Muscle layer of colon (tissue), 2 donors: Measurements from ENCODE around the gene CLASP1.
A peak's percentile ranks its signal among the peaks of the same experiment; 100 is the strongest.
"Not testable (repeated sequence)": the region's sequence is repeated elsewhere in the genome, so short reads cannot be mapped to it uniquely, and the experiment has no call there.

ENCODE experiments used
- H3K27ac ChIP-seq: one replicate; pipeline ENCODE4 v1.7.0; 2013; ENCODE audit warnings: low read depth, mild to moderate bottlenecking, low read length, moderate library complexity
- H3K27me3 ChIP-seq, 2 donors: one replicate each; pipeline ENCODE4 v1.7.0; 2013; ENCODE audit warnings: low read length in 2 of 2, mild to moderate bottlenecking in 2 of 2; ENCODE audit not compliant: insufficient read depth in 2 of 2, control insufficient read depth in 1 of 2
- H3K36me3 ChIP-seq: one replicate; pipeline ENCODE4 v1.7.0; 2013; ENCODE audit warnings: mild to moderate bottlenecking, low read length; ENCODE audit not compliant: insufficient read depth
- H3K4me1 ChIP-seq: one replicate; pipeline ENCODE4 v1.7.0; 2013; ENCODE audit warnings: mild to moderate bottlenecking, low read length; ENCODE audit not compliant: insufficient read depth
- H3K4me3 ChIP-seq, 2 donors: one replicate each; pipeline ENCODE4 v1.7.0; 2013; ENCODE audit warnings: low read length in 2 of 2, low read depth in 1 of 2, mild to moderate bottlenecking in 1 of 2, moderate library complexity in 1 of 2
- H3K9ac ChIP-seq: one replicate; pipeline ENCODE4 v1.7.0; 2013; ENCODE audit warnings: low read length
- H3K9me3 ChIP-seq: one replicate; pipeline ENCODE4 v1.7.0; 2013; ENCODE audit warnings: mild to moderate bottlenecking, low read length
- donor health status: abdominal sarcoma.
- donor health status: Adenocarcinoma of cecum.

The CLASP1 gene

GRCh38 chr2:121649149-121649595, at the start of gene CLASP1:
Gene CLASP1, minus strand, starts transcription at chr2:121649462. Its CDS starts 43,567 bp downstream, at chr2:121605895.
- Histone ChIP-seq H3K9ac (peak within 1 kb of the TSS; percentile 94), H3K27me3 (no peaks in the 10 kb centered on the region), H3K36me3 (no peaks in the 10 kb centered on the region), H3K4me1 (peaks cover 28% of the 10 kb centered on the region), H3K9me3 (no peaks in the 10 kb centered on the region), H3K27ac (peak within 1 kb of the TSS; percentile 99), H3K4me3 (peak within 1 kb of the TSS; percentile 92 to 94)

GRCh38 chr2:121698318-121698930, 49.2 kb upstream of the CLASP1 start:
- Histone ChIP-seq H3K36me3 (no peaks in the 10 kb centered on the region), H3K9me3 (no peaks in the 10 kb centered on the region), H3K27ac (no peak overlapping the region), H3K4me3 (no peak overlapping the region), H3K4me1 (no peaks in the 10 kb centered on the region), H3K27me3 (no peaks in the 10 kb centered on the region), H3K9ac (no peak overlapping the region)

DNA sequence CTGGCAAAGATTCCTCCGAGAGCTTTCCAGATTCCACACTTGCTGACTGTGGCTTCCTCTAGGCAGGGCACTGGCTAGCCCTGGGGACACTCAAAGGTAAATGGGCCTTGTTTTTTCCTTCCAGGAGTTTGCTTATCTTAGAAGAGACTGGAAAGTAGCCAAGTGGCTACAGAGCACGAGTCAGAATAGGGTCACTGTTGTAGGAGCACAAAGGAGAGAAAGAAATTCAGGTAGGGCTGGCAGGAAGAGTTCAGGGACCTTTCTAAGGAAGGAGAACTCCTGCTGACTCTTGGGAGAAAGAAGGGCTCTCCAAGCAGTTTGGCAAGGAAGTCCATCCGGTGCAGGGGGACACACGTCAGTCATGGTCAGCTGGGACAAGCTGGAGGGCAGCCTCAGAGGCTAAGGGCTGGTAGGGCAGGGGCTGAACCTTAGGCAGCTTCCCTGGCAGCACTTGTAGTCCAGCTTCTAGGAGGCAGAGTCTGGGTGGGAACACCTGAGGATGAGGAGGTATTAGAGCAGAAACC, 47.9 kb upstream of the CLASP1 start:
- Histone ChIP-seq H3K4me1 (no peaks in the 10 kb centered on the region), H3K27ac (no peak overlapping the region), H3K27me3 (no peaks in the 10 kb centered on the region), H3K9ac (no peak overlapping the region), H3K36me3 (no peaks in the 10 kb centered on the region), H3K9me3 (no peaks in the 10 kb centered on the region), H3K4me3 (no peak overlapping the region)

DNA sequence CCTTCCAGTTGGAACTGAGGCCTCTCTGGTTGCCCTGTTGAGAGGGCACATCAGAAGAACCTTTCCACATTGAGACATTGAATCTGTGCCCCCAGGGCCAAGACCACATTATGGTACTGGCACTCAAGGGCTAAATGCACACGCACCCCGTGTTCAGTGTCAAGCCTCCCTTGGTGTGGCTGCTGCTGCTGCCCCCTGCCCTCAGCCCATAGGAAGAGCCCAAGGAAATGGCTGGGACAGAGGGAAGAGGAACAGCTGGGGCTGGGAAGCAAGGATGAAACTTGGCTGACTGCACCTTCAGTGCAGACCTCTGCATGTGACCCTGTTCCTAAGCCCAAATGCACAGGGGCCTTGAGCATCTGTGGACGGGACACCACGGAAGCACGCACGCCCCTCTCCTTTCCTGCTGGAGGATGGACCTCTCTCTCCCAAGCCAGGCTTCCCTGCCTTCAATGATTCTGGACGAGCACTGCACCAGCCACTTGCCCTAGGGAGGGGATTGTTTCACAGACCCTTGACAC, 47.2 kb upstream of the CLASP1 start:
- Histone ChIP-seq H3K9me3 (no peaks in the 10 kb centered on the region), H3K27me3 (no peaks in the 10 kb centered on the region), H3K4me3 (no peak overlapping the region), H3K27ac (no peak overlapping the region), H3K9ac (no peak overlapping the region), H3K36me3 (no peaks in the 10 kb centered on the region), H3K4me1 (no peaks in the 10 kb centered on the region)

GRCh38 chr2:121695171-121695451, 45.8 kb upstream of the CLASP1 start:
- Histone ChIP-seq H3K27me3 (no peaks in the 10 kb centered on the region), H3K9me3 (no peaks in the 10 kb centered on the region), H3K9ac (no peak overlapping the region), H3K4me3 (no peak overlapping the region), H3K36me3 (no peaks in the 10 kb centered on the region), H3K4me1 (no peaks in the 10 kb centered on the region), H3K27ac (no peak overlapping the region)

GRCh38 chr2:121694398-121695170, 45.3 kb upstream of the CLASP1 start:
- H3K4me3 ChIP-seq: no peak overlapping the region
- H3K36me3 ChIP-seq: no peaks in the 10 kb centered on the region
- no peak overlapping the region for H3K27ac ChIP-seq
- no peaks in the 10 kb centered on the region for H3K9me3 ChIP-seq
- H3K27me3 ChIP-seq: no peaks in the 10 kb centered on the region
- H3K9ac ChIP-seq: no peak overlapping the region
- H3K4me1 ChIP-seq: no peaks in the 10 kb centered on the region

DNA sequence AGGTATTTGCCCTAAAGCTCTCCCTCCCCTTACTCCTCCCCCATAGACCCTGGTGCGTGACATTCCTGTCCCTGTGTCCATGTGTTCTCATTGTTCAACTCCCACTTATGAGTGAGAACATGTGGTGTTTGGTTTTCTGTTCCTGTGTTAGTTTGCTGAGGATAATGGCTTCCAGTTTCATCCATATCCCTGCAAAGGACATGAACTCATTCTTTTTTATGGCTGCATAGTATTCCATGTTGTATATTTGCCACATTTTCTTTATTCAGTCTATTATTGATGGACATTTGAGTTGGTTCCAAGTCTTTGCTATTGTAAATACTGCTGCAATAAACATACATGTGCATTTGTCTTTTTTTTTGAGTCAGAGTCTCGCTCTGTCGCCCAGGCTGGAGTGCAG, 41.3 kb upstream of the CLASP1 start:
- H3K36me3 ChIP-seq, H3K9me3 ChIP-seq, H3K27me3 ChIP-seq: not testable (repeated sequence)

GRCh38 chr2:121690095-121690494, 40.8 kb upstream of the CLASP1 start:
- H3K27me3 ChIP-seq: no peaks in the 10 kb centered on the region
- no peaks in the 10 kb centered on the region for H3K4me1 ChIP-seq
- no peaks in the 10 kb centered on the region for H3K9me3 ChIP-seq
- no peak overlapping the region for H3K27ac ChIP-seq
- H3K4me3 ChIP-seq: no peak overlapping the region
- no peaks in the 10 kb centered on the region for H3K36me3 ChIP-seq
- no peak overlapping the region for H3K9ac ChIP-seq

More for the DNA sequence above, 41.3 kb upstream of the CLASP1 start:
- H3K27ac ChIP-seq, H3K4me3 ChIP-seq, H3K9ac ChIP-seq, H3K4me1 ChIP-seq: not testable (repeated sequence)

GRCh38 chr2:121689356-121689755, 40.1 kb upstream of the CLASP1 start:
- Histone ChIP-seq H3K4me1 (no peaks in the 10 kb centered on the region), H3K36me3 (no peaks in the 10 kb centered on the region), H3K27me3 (no peaks in the 10 kb centered on the region), H3K27ac (no peak overlapping the region), H3K9me3 (no peaks in the 10 kb centered on the region), H3K4me3 (no peak overlapping the region), H3K9ac (no peak overlapping the region)

GRCh38 chr2:121688820-121689219, 39.6 kb upstream of the CLASP1 start:
- no peaks in the 10 kb centered on the region for H3K9me3 ChIP-seq
- H3K4me3 ChIP-seq: no peak overlapping the region
- no peak overlapping the region for H3K27ac ChIP-seq
- no peaks in the 10 kb centered on the region for H3K27me3 ChIP-seq
- H3K9ac ChIP-seq: no peak overlapping the region
- no peaks in the 10 kb centered on the region for H3K36me3 ChIP-seq
- H3K4me1 ChIP-seq: no peaks in the 10 kb centered on the region

- no peak overlapping the region for H3K27ac ChIP-seq
- no peaks in the 10 kb centered on the region for H3K36me3 ChIP-seq
- H3K9ac ChIP-seq: no peak overlapping the region
- H3K4me3 ChIP-seq: no peak overlapping the region
- H3K4me1 ChIP-seq: no peaks in the 10 kb centered on the region
- no peaks in the 10 kb centered on the region for H3K27me3 ChIP-seq
- peaks cover 12% of the 10 kb centered on the region for H3K9me3 ChIP-seq
Observed at GRCh38 chr2:121686902-121687301, 37.6 kb upstream of the CLASP1 start.
